NCI-H1417 (cell line): Measurements from ENCODE around the gene IL23R.

ENCODE experiments used
- DNase-seq, 3 experiments: peaks; one replicate each; lab custom pipeline; 2025; lab: John Stamatoyannopoulos, UW

IL23R gene

GRCh38 chr1:67241200-67241746 lies 75.0 kb downstream of the IL23R start:
- no peak for DNase-seq

GRCh38 chr1:67242016-67242415 lies 75.8 kb downstream of the IL23R start:
- no peak for DNase-seq

- no peak for DNase-seq
Measured at GRCh38 chr1:67250051-67250653, 83.9 kb downstream of the IL23R start.

- DNase-seq = no peak
Measured at GRCh38 chr1:67256291-67257172, 90.3 kb downstream of the IL23R start.

- DNase-seq = no peak
Measured at GRCh38 chr1:67257173-67257535, 90.9 kb downstream of the IL23R start.

- DNase-seq = no peak
Measured at GRCh38 chr1:67261680-67262079, 95.4 kb downstream of the IL23R start.

- no peak for DNase-seq
Measured at GRCh38 chr1:67262735-67263134, 96.5 kb downstream of the IL23R start.

GRCh38 chr1:67264152-67264551 lies 97.9 kb downstream of the IL23R start:
- peak in 1 of 3 experiments; percentile 35 for DNase-seq

- peak in 1 of 3 experiments; percentile 15 for DNase-seq
Measured at GRCh38 chr1:67264899-67265298, 98.6 kb downstream of the IL23R start.

- no peak for DNase-seq
Measured at GRCh38 chr1:67269061-67269460, 102.8 kb downstream of the IL23R start.

- DNase-seq = no peak
Measured at GRCh38 chr1:67270541-67270940, 104.3 kb downstream of the IL23R start.

- DNase-seq = no peak
Measured at GRCh38 chr1:67273591-67273990, 107.3 kb downstream of the IL23R start.

- DNase-seq = no peak
Measured at GRCh38 chr1:67274623-67275325, 108.5 kb downstream of the IL23R start.

- no peak for DNase-seq
Measured at GRCh38 chr1:67280696-67281095, 114.4 kb downstream of the IL23R start.

GRCh38 chr1:67281244-67281643 lies 115.0 kb downstream of the IL23R start:
- no peak for DNase-seq

- DNase-seq = no peak
Measured at GRCh38 chr1:67285780-67286488, 119.7 kb downstream of the IL23R start.

- DNase-seq = no peak
Measured at GRCh38 chr1:67290236-67290635, 124.0 kb downstream of the IL23R start.

- DNase-seq = no peak
Measured at GRCh38 chr1:67294836-67295617, 128.8 kb downstream of the IL23R start.

- DNase-seq = no peak
Measured at GRCh38 chr1:67298762-67299161, 132.5 kb downstream of the IL23R start.

- no peak for DNase-seq
Measured at GRCh38 chr1:67299296-67299695, 133.0 kb downstream of the IL23R start.

- DNase-seq = no peak
Measured at GRCh38 chr1:67300561-67300960, 134.3 kb downstream of the IL23R start.
